ENCODE data around the gene FAF1. TPM values are rescaled to one million over a fixed set of nuclear protein-coding genes. Genes with fewer than 3 reads are reported as not detected.
"Not testable (repeated sequence)": the region's sequence is repeated elsewhere in the genome, so short reads cannot be mapped to it uniquely, and the experiment has no call there.

FAF1 gene
- total RNA-seq, 1 donor from 2014 or later, result 52.0 TPM

GRCh38 chr1:50529510-50529909, 430.6 kb downstream of the FAF1 start:
- peaks cover 11% of the 10 kb centered on the region for H3K36me3 Mint-ChIP-seq (ENCODE audit: unreplicated experiment)
- H3K4me1 Mint-ChIP-seq (ENCODE audit: unreplicated experiment), result no peaks in the 10 kb centered on the region
- no peak overlapping the region for H3K4me3 Mint-ChIP-seq (ENCODE audit: unreplicated experiment)
- TF ChIP-seq CTCF (IDR thresholded peaks at IDR 0.05), result no peak
- no peaks in the 10 kb centered on the region for H3K9me3 Mint-ChIP-seq (ENCODE audit: unreplicated experiment)
- no peak for DNase-seq (ENCODE audit: extremely low spot score, unreplicated experiment)
- no peak overlapping the region for H3K27ac Mint-ChIP-seq (ENCODE audit: unreplicated experiment)
- H3K27me3 Mint-ChIP-seq (ENCODE audit: unreplicated experiment), result no peaks in the 10 kb centered on the region

GRCh38 chr1:50527987-50528320, 432.1 kb downstream of the FAF1 start:
- not testable (repeated sequence) for H3K27ac Mint-ChIP-seq (ENCODE audit: unreplicated experiment); H3K27me3 Mint-ChIP-seq (ENCODE audit: unreplicated experiment); H3K4me1 Mint-ChIP-seq (ENCODE audit: unreplicated experiment); H3K4me3 Mint-ChIP-seq (ENCODE audit: unreplicated experiment); DNase-seq (ENCODE audit: extremely low spot score, unreplicated experiment); H3K9me3 Mint-ChIP-seq (ENCODE audit: unreplicated experiment)
- peaks cover 14% of the 10 kb centered on the region for H3K36me3 Mint-ChIP-seq (ENCODE audit: unreplicated experiment)

- no peaks in the 10 kb centered on the region for H3K4me1 Mint-ChIP-seq (ENCODE audit: unreplicated experiment)
- no peak overlapping the region for H3K27ac Mint-ChIP-seq (ENCODE audit: unreplicated experiment)
- DNase-seq (ENCODE audit: extremely low spot score, unreplicated experiment), result no peak
- TF ChIP-seq CTCF (IDR thresholded peaks at IDR 0.05), result no peak
- H3K36me3 Mint-ChIP-seq (ENCODE audit: unreplicated experiment), result peaks cover 14% of the 10 kb centered on the region
- peaks cover 6% of the 10 kb centered on the region for H3K9me3 Mint-ChIP-seq (ENCODE audit: unreplicated experiment)
- no peaks in the 10 kb centered on the region for H3K27me3 Mint-ChIP-seq (ENCODE audit: unreplicated experiment)
- H3K4me3 Mint-ChIP-seq (ENCODE audit: unreplicated experiment), result no peak overlapping the region
Measured at GRCh38 chr1:50527249-50527986, 432.6 kb downstream of the FAF1 start.

GRCh38 chr1:50526431-50526830, 433.6 kb downstream of the FAF1 start:
- Mint-ChIP-seq H3K9me3 (ENCODE audit: unreplicated experiment) (peaks cover 6% of the 10 kb centered on the region), H3K4me1 (ENCODE audit: unreplicated experiment) (no peaks in the 10 kb centered on the region), H3K27me3 (ENCODE audit: unreplicated experiment) (no peaks in the 10 kb centered on the region), H3K4me3 (ENCODE audit: unreplicated experiment) (no peak overlapping the region), H3K27ac (ENCODE audit: unreplicated experiment) (no peak overlapping the region), H3K36me3 (ENCODE audit: unreplicated experiment) (peaks cover 14% of the 10 kb centered on the region)
- no peak for TF ChIP-seq CTCF (IDR thresholded peaks at IDR 0.05)
- DNase-seq (ENCODE audit: extremely low spot score, unreplicated experiment), result no peak

- Mint-ChIP-seq H3K9me3 (ENCODE audit: unreplicated experiment) (peaks cover 6% of the 10 kb centered on the region), H3K4me1 (ENCODE audit: unreplicated experiment) (no peaks in the 10 kb centered on the region), H3K36me3 (ENCODE audit: unreplicated experiment) (peaks cover 14% of the 10 kb centered on the region), H3K4me3 (ENCODE audit: unreplicated experiment) (no peak overlapping the region), H3K27ac (ENCODE audit: unreplicated experiment) (no peak overlapping the region), H3K27me3 (ENCODE audit: unreplicated experiment) (no peaks in the 10 kb centered on the region)
- TF ChIP-seq CTCF (IDR thresholded peaks at IDR 0.05), result no peak
- DNase-seq (ENCODE audit: extremely low spot score, unreplicated experiment), result no peak
Measured at GRCh38 chr1:50523548-50523947, 436.5 kb downstream of the FAF1 start.
